HG03139 (cell line): Measurements from ENCODE around the gene PFKM.

Experiments
- ATAC-seq: cut with Tn5 transposase; IDR thresholded peaks from one replicate; pipeline ENCODE4 v1.9.1; 2021; ENCODE audit not compliant: unreplicated experiment

PFKM gene

GRCh38 chr12:48119078-48119833 lies at the start of gene PFKM:
PFKM (plus strand) TSS chr12:48119364; CDS start chr12:48122775, 3,411 bp downstream.
- peak; percentile 98 for ATAC-seq

DNA sequence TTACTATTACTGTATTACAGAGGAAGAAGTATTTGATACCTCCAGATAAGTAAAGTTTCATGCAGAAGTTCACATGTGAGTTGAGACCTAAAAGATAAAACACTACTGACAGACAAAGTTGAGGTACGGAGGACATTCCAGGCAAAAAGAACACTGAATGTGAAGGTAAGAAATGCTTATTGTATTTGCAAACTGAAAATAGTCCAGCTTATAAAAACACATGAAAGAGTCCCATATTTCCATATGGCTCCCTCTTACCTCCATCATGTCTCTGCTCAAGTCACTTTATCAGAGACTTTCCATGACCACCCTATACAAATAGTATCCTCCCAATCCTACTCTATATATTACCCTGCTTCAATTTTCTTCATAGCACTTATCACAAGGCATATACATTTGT lies 49.1 kb upstream of the PFKM start:
- ATAC-seq = no peak

GRCh38 chr12:48070731-48071130 lies 48.4 kb upstream of the PFKM start:
- ATAC-seq = no peak

DNA sequence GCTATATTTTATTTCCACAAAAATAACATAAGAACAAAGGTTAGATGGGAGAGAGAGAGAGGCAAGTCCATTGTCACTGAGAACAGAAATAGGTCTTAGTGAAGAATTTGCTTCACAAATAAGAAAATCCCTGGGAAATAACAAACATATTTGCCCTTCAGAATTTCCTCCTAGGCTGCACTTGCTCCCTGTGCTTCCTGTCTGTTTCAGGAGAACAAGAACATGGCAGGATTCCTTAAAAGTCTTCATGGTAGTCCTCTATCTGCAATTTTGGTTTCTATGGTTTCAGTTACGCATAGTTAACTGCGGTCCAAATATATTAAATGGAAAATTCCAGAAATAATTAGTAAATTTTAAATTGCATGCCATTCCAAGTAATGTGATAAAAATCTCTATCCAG lies 47.4 kb upstream of the PFKM start:
- ATAC-seq = no peak

- ATAC-seq = no peak
These were observed 46.9 kb upstream of the PFKM start for GRCh38 chr12:48072266-48072665.

DNA sequence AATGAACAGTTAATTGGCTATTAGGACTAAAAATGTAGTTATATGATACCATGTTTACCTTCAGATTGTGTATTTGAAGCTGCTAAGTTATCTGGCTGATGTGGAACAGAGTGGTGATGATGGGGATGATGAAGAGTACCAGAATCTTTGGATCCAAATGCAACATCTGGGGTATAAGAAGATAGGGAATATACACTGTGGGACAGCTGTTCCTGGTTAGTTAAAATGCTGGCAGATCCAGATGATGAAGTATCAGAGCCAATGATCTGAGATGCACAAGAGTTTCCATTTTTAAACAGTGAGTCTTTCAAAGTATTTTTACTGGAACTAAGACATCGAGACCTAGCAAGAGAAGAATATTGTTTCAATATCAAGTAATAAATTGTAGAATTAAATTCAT lies 44.9 kb upstream of the PFKM start:
- no peak for ATAC-seq

GRCh38 chr12:48075832-48076231 lies 43.3 kb upstream of the PFKM start:
- ATAC-seq = no peak

DNA sequence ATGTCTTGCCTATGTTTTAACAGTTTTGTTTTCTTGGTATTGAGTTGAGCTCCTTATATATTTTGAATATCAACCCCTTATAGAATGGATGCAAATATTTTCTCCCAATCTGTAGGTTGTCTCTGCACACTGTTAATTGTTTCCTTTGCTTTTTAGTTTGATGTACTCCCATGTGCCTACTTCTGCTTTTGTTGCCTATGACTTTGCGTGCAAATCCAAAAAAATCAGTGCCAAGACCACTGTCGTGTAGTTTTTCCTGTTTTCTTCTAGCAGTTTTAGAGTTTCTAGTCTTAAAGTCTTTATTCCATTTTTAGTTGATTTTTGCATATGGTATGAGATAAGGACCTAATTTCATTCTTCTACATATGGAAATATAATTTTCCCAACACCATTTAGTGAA lies 42.1 kb upstream of the PFKM start:
- no peak for ATAC-seq

DNA sequence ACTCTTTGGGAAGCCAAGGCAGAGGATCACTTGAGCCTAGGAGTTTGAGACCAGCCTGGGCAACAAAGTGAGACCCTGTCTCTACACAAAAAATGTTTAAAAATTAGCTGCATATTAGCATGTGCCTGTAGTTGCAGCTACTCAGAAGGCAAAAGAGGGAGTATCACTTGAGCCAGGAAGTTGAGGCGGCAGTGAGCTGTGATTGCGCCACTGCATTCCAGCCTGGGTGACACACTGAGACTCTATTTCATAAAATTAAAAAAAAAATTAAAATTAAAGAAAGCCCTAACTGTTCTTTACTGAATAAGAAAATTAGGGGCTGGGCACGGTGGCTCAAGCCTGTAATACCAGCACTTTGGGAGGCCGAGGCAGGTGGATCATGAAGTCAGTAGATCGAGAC lies 40.3 kb upstream of the PFKM start:
- no peak for ATAC-seq

GRCh38 chr12:48080285-48080684 lies 38.9 kb upstream of the PFKM start:
- no peak for ATAC-seq

DNA sequence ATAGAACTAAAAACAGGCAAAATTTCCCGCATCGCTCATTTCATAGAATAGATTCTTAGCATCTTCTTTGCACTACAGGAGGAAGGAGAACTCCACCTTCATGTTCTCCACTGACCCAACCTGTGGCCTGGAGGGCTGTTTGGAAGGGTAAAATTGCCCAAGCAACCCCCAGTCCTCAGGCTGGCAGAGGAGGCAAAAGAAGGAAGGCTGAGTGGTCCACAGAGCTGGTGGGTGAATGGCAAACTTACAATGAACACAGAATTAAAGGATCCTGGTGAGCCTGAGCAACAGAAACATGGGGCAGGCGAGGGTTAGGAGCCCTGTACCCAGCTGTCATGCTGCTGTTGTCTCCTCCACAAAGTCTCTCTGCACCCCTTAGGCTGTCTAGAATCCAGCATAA lies 38.3 kb upstream of the PFKM start:
- ATAC-seq = no peak

DNA sequence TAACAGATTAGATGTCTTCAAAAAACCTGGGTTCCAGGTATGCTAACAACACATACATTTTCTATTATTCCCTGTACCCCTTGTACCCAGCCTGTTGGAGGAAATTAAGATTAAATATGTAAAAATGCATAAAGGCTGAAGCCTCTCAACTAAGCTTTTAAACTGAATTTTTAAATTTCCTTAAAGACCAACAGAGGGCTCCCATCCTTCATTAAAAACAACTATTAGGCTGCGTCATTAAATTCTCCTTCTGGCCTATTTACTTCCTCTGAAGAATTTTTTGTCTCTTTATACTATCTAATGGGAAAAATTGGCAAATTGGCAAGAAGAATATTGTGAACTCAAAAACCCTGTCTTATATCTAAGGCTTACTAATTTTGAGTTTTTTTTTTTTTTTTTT lies 35.1 kb upstream of the PFKM start:
- ATAC-seq = no peak

DNA sequence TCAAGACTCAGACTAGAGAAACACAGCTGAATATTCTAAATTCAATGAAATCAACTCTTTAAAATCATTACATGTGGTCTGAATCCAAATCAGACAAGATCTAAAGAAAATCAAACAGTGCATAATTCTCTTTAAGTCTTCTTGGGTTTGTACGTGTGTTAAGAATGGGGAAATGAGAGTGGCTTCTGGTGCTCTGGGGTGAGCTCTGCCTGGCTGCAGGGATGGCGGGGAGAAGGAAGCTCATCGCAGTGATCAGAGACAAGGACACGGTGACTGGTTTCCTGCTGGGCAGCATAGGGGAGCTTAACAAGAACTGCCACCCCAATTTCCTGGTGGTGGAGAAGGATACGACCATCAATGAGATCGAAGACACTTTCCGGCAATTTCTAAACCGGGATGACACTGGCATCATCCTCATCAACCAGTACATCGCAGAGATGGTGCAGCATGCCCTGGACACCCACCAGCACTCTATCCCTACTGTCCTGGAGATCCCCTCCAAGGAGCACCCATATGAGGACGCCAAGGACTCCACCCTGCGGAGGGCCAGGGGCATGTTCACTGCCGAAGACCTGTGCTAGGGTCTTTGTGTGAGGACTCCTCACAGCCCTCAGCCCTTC lies 34.2 kb upstream of the PFKM start:
- no peak for ATAC-seq

DNA sequence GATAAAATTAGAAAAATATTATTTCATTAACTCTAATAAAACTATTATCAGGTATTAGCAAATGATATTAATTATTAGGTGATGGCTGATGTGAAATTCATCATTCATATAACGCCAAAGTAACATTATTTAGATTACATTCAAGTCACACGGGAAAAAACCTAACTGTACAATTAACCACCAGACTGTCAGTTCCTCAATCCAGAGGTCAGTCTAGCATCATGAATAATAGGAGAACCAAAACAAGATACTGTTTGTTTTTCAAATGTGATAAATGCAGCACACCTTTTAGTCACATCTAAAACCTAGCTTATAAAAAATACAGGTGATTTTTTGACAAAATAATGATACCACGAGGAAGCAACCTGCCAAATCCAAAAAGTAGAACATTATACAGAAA lies 32.8 kb upstream of the PFKM start:
- ATAC-seq = no peak

GRCh38 chr12:48092611-48093010 lies 26.6 kb upstream of the PFKM start:
- no peak for ATAC-seq

DNA sequence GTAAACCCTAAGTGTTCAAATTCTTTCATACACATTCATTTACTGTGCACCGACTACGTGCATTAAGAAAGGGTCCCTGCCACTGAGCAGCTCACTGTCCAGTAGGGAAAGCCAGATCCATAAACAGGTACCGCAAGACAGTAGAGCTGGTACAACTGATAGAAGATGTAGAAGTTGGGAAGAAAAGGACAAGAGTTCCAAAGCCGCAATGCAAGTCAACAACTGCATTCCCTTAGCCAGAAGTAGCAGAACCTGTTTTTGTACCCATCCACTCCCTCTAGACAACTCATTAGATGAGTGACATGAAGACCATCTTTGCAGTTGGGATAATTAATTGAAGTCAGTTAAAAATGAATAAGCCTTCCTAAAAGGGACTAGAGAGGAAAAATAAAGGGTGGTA lies 14.6 kb upstream of the PFKM start:
- no peak for ATAC-seq

GRCh38 chr12:48105321-48105866 lies 13.8 kb upstream of the PFKM start:
- ATAC-seq = peak; percentile 17

DNA sequence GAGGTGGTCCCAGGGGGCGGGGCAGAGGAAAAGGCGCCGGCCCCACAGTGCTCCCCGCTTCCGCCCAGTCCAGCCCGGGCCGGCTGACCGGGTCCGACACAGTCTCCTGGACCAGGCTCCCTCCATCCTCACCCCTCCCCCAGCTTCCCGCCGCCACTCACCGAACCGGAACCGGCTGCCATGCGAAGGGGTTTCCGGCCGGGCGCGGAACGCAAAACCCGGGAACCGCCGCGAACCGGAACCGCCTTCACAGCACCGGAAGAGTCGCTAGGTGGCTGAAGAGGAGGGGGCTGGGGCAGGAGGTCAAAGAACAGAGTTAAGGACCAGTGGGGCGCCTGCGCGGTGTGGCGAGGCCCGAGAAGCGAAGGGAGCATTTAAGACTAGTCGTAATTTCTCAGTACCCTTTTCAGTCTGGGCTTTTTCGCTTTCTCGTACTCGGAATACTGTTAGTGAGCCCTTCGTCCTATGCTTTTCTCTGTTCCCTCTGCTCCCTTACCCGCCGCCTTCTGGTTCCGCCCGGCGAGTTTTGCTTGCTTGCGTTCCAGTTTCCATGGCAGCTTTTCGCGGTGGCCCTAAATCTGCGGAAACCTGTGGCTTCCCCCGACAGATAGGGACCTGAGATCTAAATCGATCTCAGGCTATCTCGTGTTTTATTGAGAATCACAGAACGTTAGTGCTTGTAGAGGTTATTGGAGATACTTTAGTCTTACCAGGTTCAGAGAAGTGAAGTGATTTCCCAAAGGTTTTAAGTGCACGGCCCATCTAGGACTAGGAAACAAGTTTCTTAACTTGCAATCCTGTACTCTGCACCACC lies 13.1 kb upstream of the PFKM start, which contains the start of gene SENP1:
Gene SENP1, minus strand, starts transcription at position 213 of the 814 bp plus-strand sequence. CDS start 4,607 bp downstream, outside the sequence.
- peak; percentile 60 for ATAC-seq

GRCh38 chr12:48106681-48107613 lies 12.2 kb upstream of the PFKM start:
- no peak for ATAC-seq

GRCh38 chr12:48109424-48109823 lies 9.7 kb upstream of the PFKM start:
- no peak for ATAC-seq
